Pons (tissue), 1 donor: ENCODE data around the gene ZBTB20.
"Not testable (repeated sequence)": the region's sequence is repeated elsewhere in the genome, so short reads cannot be mapped to it uniquely, and the experiment has no call there.

Experiments
- DNase-seq: peaks from one replicate; pipeline ENCODE4 v3.0.0-alpha.2; 2016; ENCODE audit warnings: low spot score

The ZBTB20 gene

GRCh38 chr3:114714237-114714636 is 432.9 kb downstream of the ZBTB20 start:
- no peak for DNase-seq

- no peak for DNase-seq
These were observed 434.2 kb downstream of the ZBTB20 start for GRCh38 chr3:114712728-114713492.

- DNase-seq: no peak
These were observed 435.7 kb downstream of the ZBTB20 start for GRCh38 chr3:114711321-114711886.

- no peak for DNase-seq
These were observed 438.0 kb downstream of the ZBTB20 start for GRCh38 chr3:114709102-114709501.

- DNase-seq: no peak
These were observed 439.7 kb downstream of the ZBTB20 start for GRCh38 chr3:114707252-114707860.

- DNase-seq: no peak
These were observed 440.4 kb downstream of the ZBTB20 start for GRCh38 chr3:114706591-114707232.

- DNase-seq: no peak
These were observed 446.4 kb downstream of the ZBTB20 start for GRCh38 chr3:114700637-114701234.

GRCh38 chr3:114698146-114699105 is 448.7 kb downstream of the ZBTB20 start:
- no peak for DNase-seq

- no peak for DNase-seq
These were observed 449.7 kb downstream of the ZBTB20 start for GRCh38 chr3:114697401-114697800.

- no peak for DNase-seq
These were observed 452.8 kb downstream of the ZBTB20 start for GRCh38 chr3:114694251-114694650.

GRCh38 chr3:114691871-114692270 is 455.2 kb downstream of the ZBTB20 start:
- DNase-seq: no peak

- DNase-seq: no peak
These were observed 456.2 kb downstream of the ZBTB20 start for GRCh38 chr3:114690911-114691310.

- no peak for DNase-seq
These were observed 459.9 kb downstream of the ZBTB20 start for GRCh38 chr3:114687151-114687550.

- no peak for DNase-seq
These were observed 460.5 kb downstream of the ZBTB20 start for GRCh38 chr3:114686621-114687020.

- DNase-seq: no peak
These were observed 461.9 kb downstream of the ZBTB20 start for GRCh38 chr3:114685161-114685560.

GRCh38 chr3:114680299-114680698 is 466.8 kb downstream of the ZBTB20 start:
- no peak for DNase-seq

GRCh38 chr3:114679773-114680172 is 467.3 kb downstream of the ZBTB20 start:
- DNase-seq: not testable (repeated sequence)

- DNase-seq: no peak
These were observed 472.0 kb downstream of the ZBTB20 start for GRCh38 chr3:114675104-114675503.

GRCh38 chr3:114674036-114674435 is 473.1 kb downstream of the ZBTB20 start:
- DNase-seq: no peak

GRCh38 chr3:114673481-114673880 is 473.6 kb downstream of the ZBTB20 start:
- DNase-seq: no peak
